ENCODE measurements around the gene GJE1.

DNA sequence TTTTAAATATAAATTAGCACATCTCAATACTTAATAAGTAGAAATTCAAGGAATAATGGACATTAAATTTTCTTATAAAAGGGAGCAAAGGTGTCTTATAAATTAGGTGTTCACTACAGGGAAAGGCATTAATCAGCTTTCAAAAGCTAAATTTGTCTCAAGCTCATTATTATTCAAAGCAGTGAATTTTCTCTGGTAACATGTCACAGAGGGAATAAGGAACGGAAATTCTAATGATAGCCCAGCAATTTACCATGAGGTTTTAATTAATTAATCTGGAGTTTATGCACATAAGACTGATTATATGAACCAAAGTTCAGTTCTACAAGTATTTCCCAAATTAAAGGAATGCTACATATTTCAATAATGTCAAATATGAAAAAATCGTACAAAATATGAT lies 15.4 kb upstream of the GJE1 start:
- TF ChIP-seq, protein P1, sequence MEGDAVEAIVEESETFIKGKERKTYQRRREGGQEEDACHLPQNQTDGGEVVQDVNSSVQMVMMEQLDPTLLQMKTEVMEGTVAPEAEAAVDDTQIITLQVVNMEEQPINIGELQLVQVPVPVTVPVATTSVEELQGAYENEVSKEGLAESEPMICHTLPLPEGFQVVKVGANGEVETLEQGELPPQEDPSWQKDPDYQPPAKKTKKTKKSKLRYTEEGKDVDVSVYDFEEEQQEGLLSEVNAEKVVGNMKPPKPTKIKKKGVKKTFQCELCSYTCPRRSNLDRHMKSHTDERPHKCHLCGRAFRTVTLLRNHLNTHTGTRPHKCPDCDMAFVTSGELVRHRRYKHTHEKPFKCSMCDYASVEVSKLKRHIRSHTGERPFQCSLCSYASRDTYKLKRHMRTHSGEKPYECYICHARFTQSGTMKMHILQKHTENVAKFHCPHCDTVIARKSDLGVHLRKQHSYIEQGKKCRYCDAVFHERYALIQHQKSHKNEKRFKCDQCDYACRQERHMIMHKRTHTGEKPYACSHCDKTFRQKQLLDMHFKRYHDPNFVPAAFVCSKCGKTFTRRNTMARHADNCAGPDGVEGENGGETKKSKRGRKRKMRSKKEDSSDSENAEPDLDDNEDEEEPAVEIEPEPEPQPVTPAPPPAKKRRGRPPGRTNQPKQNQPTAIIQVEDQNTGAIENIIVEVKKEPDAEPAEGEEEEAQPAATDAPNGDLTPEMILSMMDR (IDR thresholded peaks at IDR 0.05): no peak
- TF ChIP-seq POLR2A (IDR thresholded peaks at IDR 0.05): no peak
- no peak for TF ChIP-seq EP300 (IDR thresholded peaks at IDR 0.05)
